Muscle of back (tissue), 11 donors: ENCODE measurements around the gene GNPDA1. TPM values are rescaled to one million over a fixed set of nuclear protein-coding genes. Genes with fewer than 3 reads are reported as not detected.

Source experiments
- DNase-seq, 3 donors: peaks; one replicate each; pipeline versions ENCODE4 v3.0.0 to v3.0.0-alpha.2; 2013
- polyA plus RNA-seq, 10 donors: library from polyadenylated mRNA; unstranded; fragments of 120-200 nt; gene quantifications; one replicate each; pipeline ENCODE4 v1.2.1, GENCODE V29; 2013; ENCODE audit not compliant: insufficient read length in 10 of 10

Gene GNPDA1
- polyA plus RNA-seq, 10 donors, result 18.0 to 25.1 (median 22.9) TPM

GRCh38 chr5:142025637-142026036 lies 12.8 kb upstream of the GNPDA1 start:
- DNase-seq, result no peak

- peak; percentile 86 to 97 (median 90) for DNase-seq
Measured at GRCh38 chr5:142024771-142025304, 12.0 kb upstream of the GNPDA1 start.

DNA sequence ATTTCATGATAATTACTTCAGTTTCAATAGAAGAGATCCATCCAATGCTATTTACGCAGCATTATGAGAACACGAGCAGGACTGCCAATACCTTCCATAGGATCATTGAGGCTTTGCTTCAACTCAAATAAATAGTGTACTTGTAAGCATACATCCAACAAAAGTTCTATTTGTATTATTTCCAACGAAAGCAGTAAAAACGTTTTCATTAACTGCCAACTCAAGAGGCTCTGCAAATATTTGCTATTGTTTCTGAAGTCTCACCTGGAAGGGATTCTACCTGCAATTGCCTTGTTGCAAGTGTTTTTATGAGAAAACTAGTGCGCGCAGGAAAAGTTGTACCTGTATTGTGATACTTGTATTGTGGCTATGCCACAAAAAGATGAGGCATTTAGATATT lies 11.0 kb upstream of the GNPDA1 start:
- no peak for DNase-seq

DNA sequence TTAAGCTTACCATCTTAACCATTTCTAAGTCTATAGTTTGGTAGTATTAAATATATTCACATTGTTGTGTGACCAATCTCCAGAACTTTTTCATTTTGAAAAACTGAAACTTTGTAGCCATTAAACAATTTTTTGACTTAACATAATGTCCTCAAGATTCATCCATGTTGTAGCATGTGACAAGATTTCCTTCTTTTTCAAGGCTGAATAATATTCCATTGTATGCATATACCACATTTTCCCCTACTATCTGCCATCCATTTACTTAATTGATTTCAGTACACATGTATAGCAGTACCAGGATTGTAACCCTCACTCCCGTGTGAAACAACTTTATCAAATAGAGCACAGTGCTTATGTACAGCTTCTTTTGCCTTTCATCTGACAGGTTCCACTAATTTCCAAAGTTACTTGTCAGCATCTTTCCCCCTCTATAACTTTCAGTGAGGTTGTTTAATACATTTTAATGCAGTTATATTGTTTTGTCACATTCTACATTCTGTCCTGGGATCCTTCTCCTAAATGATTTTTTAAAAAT lies 7.4 kb upstream of the GNPDA1 start:
- DNase-seq, result no peak

- DNase-seq, result no peak
Measured at GRCh38 chr5:142017832-142018427, 5.1 kb upstream of the GNPDA1 start.

DNA sequence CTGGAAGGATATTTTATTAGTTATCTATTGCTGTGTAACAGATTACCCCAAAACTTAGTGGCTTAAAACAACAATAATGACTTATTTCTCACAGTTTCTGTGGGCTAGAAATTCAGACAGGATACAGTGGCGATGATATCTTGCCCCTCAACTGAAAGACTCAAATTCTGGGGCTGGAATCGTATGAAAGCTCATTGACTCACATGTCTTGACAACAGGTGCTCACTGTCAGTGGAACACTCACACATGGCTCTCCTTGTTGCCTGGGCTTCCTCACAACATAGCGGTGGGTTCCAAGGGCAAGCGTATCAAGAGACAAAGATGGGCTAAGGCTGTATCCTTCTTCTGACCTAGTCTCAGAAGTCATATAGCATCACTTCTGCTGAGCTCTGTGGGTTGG lies 3.7 kb upstream of the GNPDA1 start:
- DNase-seq, result no peak

GRCh38 chr5:142015781-142016533 lies 3.1 kb upstream of the GNPDA1 start:
- DNase-seq, result peak in 1 of 3 donors; percentile 36

GRCh38 chr5:142014911-142015584 lies 2.2 kb upstream of the GNPDA1 start:
- DNase-seq, result peak in 2 of 3 donors; percentile 32 to 66

DNA sequence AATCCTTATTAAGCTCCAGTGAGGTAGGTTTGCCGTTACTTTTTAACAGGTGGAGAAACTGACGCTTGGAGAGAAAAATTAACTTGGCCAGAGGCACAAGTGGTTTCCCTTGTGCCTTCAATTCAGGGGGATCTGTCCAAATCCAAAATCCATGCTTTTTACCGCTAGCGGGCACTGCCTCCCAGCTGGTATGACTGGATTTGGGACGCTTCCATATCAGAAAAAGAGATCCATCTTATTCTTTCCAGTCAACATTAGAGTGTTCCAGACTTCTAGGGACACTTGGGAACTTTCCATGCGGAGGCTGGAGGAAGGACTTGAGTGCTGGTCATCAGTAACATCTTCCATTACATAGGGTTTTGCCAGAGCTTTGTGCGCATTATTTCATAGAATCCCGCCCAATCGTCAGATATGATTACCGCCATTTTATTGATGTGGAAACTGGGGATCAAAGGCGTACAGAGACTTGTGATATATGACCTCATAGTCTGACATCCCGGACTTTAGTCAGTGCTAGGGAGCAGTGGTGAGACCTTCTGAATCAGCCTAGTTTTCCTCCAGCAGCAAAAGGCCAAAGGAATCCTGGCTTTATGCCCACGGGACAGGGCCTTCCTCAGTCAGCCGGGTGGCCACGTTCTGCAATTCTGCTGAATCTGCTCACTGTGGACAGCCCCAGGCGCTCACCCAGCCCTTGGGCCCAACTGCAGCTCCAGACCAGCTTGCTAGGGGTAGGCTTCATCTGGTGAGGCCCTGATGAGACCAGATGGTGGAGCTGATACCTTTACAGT lies 1.1 kb upstream of the GNPDA1 start:
- peak in 1 of 3 donors; percentile 34 for DNase-seq

GRCh38 chr5:142012186-142012785 lies 541 bp downstream of the GNPDA1 start:
- DNase-seq, result peak in 2 of 3 donors; percentile 29 to 54

DNA sequence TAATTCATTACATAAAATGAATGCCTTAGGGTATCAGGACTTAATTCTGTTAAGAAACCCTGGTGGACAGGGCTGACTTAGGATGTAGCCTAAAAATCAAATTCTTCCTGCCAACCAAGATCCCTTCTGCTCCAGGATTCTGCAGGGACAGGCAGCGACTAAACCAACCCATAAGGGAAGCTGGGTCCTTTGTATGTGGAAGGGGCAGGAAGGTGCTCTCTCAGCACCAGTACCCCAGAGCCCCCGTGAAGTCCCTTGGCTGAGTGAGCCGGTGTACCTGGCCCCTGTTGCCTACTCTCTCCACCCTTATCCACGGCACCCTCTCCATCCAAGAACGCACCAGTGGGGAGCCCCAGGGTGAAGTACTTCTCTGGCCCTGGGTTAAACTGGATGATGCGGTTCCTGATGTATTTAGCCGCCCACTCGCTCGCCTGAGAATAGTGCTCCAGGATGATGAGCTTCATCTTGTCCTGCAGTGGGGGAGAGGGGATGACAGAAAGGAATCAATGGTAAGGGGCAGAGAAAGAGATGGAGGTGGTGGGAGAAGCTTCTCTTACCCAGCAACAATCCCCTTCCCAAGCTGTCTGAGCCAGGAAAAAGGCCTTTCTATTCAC lies 1.1 kb downstream of the GNPDA1 start:
- no peak for DNase-seq

DNA sequence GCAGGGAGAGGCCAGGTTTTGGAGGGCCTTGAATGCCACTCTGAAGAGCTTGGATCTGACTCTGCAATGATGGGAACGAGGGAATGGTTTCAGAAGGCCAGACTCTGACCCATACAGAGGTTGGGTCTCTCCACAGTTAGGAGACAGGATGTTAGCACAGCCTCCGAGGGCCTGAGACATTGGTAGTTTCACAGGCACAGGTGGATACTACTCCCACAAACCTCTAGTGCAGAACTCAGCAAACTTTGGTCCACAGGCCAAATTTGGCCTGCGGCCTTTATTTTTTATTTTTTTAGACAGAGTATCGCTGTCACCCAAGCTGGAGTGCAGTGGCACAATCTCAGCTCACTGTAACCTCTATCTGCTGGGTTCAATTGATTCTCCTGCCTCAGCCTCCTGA lies 2.9 kb downstream of the GNPDA1 start:
- no peak for DNase-seq

GRCh38 chr5:142008813-142009212 lies 4.0 kb downstream of the GNPDA1 start:
- no peak for DNase-seq

GRCh38 chr5:142007237-142007544 lies 5.6 kb downstream of the GNPDA1 start:
- DNase-seq, result no peak

- no peak for DNase-seq
Measured at GRCh38 chr5:142006363-142007236, 6.2 kb downstream of the GNPDA1 start.

DNA sequence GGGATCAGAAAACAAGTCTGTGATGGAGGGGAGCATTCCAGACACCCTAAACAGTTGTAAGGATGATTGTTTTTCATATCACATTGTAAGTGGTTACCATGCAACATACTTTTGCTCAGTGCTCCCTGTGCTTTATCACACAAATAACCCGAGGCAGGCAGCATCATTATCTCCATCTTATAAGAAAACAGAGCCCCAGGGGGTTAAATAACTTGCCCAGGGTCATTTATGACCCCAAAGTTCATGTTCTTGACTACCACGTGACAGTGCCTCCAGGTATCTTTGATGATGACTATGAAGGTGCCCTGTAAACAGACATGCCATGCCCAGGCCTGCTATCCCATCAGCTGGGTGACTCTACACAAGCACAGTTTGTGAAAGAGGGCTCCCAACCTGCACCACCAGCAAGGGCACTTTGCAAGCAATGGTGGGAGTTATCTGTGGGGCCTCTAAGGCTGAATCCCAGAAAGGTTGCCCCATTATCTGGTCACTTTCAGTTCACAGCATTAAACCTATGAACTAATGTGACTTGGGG lies 9.5 kb downstream of the GNPDA1 start:
- DNase-seq, result no peak

GRCh38 chr5:142000704-142001484 lies 11.9 kb downstream of the GNPDA1 start:
- no peak for DNase-seq

GRCh38 chr5:142000173-142000572 lies 12.7 kb downstream of the GNPDA1 start:
- no peak for DNase-seq
